ENCODE results near the gene RTN4RL1.

The RTN4RL1 gene

GRCh38 chr17:2048805-2049204 is 23.7 kb upstream of the RTN4RL1 start:
- Histone ChIP-seq H3K36me3 (replicated peaks) (no peaks in the 10 kb centered on the region; the same call in 1 of the 2 replicates), H3K4me1 (peaks cover 7% of the 10 kb centered on the region; the same call in 1 of the 2 replicates), H3K27me3 (ENCODE audit: low read depth) (peaks cover 16% of the 10 kb centered on the region), H3K9me3 (no peaks in the 10 kb centered on the region; the same call in 1 of the 2 replicates), H3K4me3 (no peak overlapping the region; the same call in 1 of the 2 replicates)
- no peak for DNase-seq (ENCODE audit: low spot score in 2 of 2)
- in situ Hi-C loops (cut with MboI; ENCODE audit: low sequenced_read_pairs) = loop anchor here (25.0 kb wide), 1 partner anchor 412 kb away; the partner anchor contains the start of genes RILP, SCARF1 and SLC43A2

DNA sequence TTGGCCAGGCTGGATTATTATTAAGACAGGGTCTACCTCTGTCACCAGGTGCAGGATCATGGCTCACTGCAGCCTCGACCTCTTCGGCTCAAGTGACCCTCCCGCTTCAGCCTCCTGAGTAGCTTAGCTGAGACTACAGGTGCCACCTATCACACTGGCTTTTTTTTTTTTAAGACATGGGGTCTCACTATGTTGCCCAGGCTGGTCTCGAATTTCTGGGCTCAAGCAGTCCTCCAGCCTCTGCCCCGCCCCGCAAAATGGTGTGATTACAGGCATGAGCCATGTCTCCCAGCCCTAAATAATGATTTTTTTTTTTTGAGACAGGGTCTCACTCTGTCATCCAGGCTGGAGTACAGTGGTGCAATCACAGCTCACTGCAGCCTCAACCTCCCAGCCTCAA is 22.5 kb upstream of the RTN4RL1 start:
- in situ Hi-C loops (cut with MboI; ENCODE audit: low sequenced_read_pairs) = loop anchor here (25.0 kb wide), 1 partner anchor 410 kb away; the partner anchor contains the start of genes RILP, SCARF1 and SLC43A2
- DNase-seq (ENCODE audit: low spot score in 2 of 2) = no peak
- Histone ChIP-seq H3K27me3 (ENCODE audit: low read depth) (peaks cover 14% of the 10 kb centered on the region), H3K4me3 (no peak overlapping the region), H3K9me3 (no peaks in the 10 kb centered on the region; the same call in 1 of the 2 replicates), H3K36me3 (replicated peaks) (peaks cover 11% of the 10 kb centered on the region), H3K4me1 (peaks cover 7% of the 10 kb centered on the region; the same call in 1 of the 2 replicates)

GRCh38 chr17:2044263-2044894 is 19.2 kb upstream of the RTN4RL1 start:
- no peak for DNase-seq (ENCODE audit: low spot score in 2 of 2)
- no peaks in the 10 kb centered on the region; the same call in 1 of the 2 replicates for H3K9me3 ChIP-seq
- in situ Hi-C loops (cut with MboI; ENCODE audit: low sequenced_read_pairs) = loop anchor here (25.0 kb wide), 1 partner anchor 407 kb away; the partner anchor contains the start of genes RILP, SCARF1 and SLC43A2
- H3K27me3 ChIP-seq (ENCODE audit: low read depth) = no peaks in the 10 kb centered on the region
- H3K4me1 ChIP-seq = peaks cover 8% of the 10 kb centered on the region; the same call in 1 of the 2 replicates
- H3K4me3 ChIP-seq = no peak overlapping the region
- peaks cover 18% of the 10 kb centered on the region for H3K36me3 ChIP-seq (replicated peaks)

DNA sequence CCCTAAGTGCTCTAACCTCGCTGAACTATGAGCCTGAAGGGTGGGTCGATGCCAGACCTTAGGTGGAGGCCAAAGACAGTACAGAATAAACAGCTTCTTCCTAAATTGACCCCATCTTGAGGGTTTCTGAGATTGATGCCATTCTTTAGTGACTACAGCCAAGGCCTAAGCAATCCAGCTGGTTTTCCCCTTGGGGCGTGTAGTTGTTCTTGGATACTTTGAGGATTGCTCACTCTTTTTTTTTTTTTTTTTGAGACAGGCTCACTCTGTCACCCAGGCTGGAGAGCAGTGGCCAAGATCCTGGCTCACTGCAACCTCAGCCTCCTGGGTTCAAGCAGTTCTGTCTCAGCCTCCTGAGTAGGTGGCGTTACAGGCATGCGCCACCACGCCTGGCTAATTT is 18.7 kb upstream of the RTN4RL1 start:
- H3K27me3 ChIP-seq (ENCODE audit: low read depth) = no peaks in the 10 kb centered on the region
- no peak for DNase-seq (ENCODE audit: low spot score in 2 of 2)
- peaks cover 5% of the 10 kb centered on the region; the same call in 1 of the 2 replicates for H3K4me1 ChIP-seq
- peaks cover 18% of the 10 kb centered on the region for H3K36me3 ChIP-seq (replicated peaks)
- in situ Hi-C loops (cut with MboI; ENCODE audit: low sequenced_read_pairs) = loop anchor here (25.0 kb wide), 1 partner anchor 406 kb away; the partner anchor contains the start of genes RILP, SCARF1 and SLC43A2
- no peaks in the 10 kb centered on the region for H3K9me3 ChIP-seq
- H3K4me3 ChIP-seq = no peak overlapping the region

- Histone ChIP-seq H3K27me3 (ENCODE audit: low read depth) (no peaks in the 10 kb centered on the region), H3K4me1 (peaks cover 5% of the 10 kb centered on the region; the same call in 1 of the 2 replicates), H3K36me3 (replicated peaks) (peaks cover 18% of the 10 kb centered on the region), H3K4me3 (peak overlapping the region; percentile 83), H3K9me3 (no peaks in the 10 kb centered on the region)
- DNase-seq (ENCODE audit: low spot score in 2 of 2) = no peak
- in situ Hi-C loops (cut with MboI; ENCODE audit: low sequenced_read_pairs) = loop anchor here (25.0 kb wide), 1 partner anchor 406 kb away; the partner anchor contains the start of genes RILP, SCARF1 and SLC43A2
Observed at GRCh38 chr17:2042933-2043332, 17.8 kb upstream of the RTN4RL1 start.

DNA sequence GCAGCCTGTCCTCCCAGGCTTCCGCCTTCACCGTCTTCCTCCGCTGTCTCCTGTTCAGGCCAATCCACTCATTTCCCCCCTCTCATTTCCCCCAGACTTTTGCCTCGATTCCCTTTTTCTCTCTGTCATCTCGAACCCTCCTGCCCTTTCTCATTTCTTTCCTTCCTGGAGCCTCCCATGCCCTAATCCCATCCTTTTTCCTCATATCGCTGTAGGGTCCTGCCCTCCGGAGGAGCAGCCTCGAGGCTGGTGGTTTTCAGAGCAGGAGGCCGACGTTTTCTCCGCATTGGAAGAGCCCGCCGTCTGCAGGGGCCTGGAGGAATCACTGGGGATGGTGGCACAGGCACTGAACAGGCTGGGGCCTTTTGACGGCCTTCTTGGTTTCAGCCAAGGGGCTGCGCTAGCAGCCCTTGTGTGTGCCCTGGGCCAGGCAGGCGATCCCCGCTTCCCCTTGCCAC is 17.3 kb upstream of the RTN4RL1 start:
- DNase-seq (ENCODE audit: low spot score in 2 of 2) = peak in 1 of 2 experiments; percentile 56
- Histone ChIP-seq H3K27me3 (ENCODE audit: low read depth) (no peaks in the 10 kb centered on the region), H3K4me1 (peaks cover 5% of the 10 kb centered on the region; the same call in 1 of the 2 replicates), H3K4me3 (peak overlapping the region; percentile 83), H3K36me3 (replicated peaks) (peaks cover 18% of the 10 kb centered on the region), H3K9me3 (no peaks in the 10 kb centered on the region)
- in situ Hi-C loops (cut with MboI; ENCODE audit: low sequenced_read_pairs) = loop anchor here (25.0 kb wide), 1 partner anchor 405 kb away; the partner anchor contains the start of genes RILP, SCARF1 and SLC43A2

GRCh38 chr17:2041561-2042389 is 16.6 kb upstream of the RTN4RL1 start, which contains the start of gene OVCA2:
TSS of gene OVCA2 (plus strand) at chr17:2042022. CDS start at chr17:2042048, 26 bp downstream.
- H3K36me3 ChIP-seq (replicated peaks) = peaks cover 18% of the 10 kb centered on the region

DNA sequence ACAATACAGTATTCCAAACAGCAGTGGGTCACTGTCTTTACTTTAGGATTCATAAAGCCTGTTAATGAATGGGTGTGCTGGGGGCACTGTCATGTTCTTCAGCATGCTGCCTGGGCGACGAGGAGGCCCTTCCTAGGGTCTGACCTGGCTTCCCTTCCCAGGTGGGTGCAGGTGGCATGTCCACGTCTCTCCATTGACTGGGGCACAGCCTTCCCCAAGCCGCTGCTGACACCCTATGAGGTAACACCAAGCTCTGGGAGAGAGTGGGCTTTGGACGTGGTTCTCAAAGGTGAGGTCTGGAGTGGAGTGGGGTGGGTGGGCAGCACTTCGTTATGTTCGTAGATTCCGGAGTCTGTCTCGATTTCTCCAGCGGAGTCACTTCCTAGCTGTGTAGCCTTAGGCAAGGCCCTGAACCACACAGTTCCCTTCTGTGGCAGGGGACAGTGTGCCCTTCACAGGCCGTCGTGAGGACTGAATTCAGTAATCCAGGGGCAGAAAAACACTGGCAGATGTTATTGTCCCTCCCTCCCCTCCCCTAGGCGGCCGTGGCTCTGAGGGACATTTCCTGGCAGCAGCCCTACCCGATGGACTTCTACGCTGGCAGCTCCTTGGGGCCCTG is 15.9 kb upstream of the RTN4RL1 start:
- Histone ChIP-seq H3K9me3 (no peaks in the 10 kb centered on the region), H3K27me3 (ENCODE audit: low read depth) (no peaks in the 10 kb centered on the region), H3K4me1 (peaks cover 5% of the 10 kb centered on the region; the same call in 1 of the 2 replicates), H3K36me3 (replicated peaks) (peaks cover 21% of the 10 kb centered on the region), H3K4me3 (peak overlapping the region; percentile 83)
- no peak for DNase-seq (ENCODE audit: low spot score in 2 of 2)
- in situ Hi-C loops (cut with MboI; ENCODE audit: low sequenced_read_pairs) = loop anchor here (25.0 kb wide), 1 partner anchor 404 kb away; the partner anchor contains the start of genes RILP, SCARF1 and SLC43A2

More at GRCh38 chr17:2041561-2042389, 16.6 kb upstream of the RTN4RL1 start, which contains the start of gene OVCA2:
- H3K4me3 ChIP-seq = peak within 1 kb of the TSS; percentile 83
- peak; percentile 92 to 98 for DNase-seq (ENCODE audit: low spot score in 2 of 2)
- H3K27me3 ChIP-seq (ENCODE audit: low read depth) = no peaks in the 10 kb centered on the region
- no peaks in the 10 kb centered on the region for H3K9me3 ChIP-seq
- peaks cover 5% of the 10 kb centered on the region; the same call in 1 of the 2 replicates for H3K4me1 ChIP-seq
- in situ Hi-C loops (cut with MboI; ENCODE audit: low sequenced_read_pairs) = loop anchor here (25.0 kb wide), 1 partner anchor 404 kb away; the partner anchor contains the start of genes RILP, SCARF1 and SLC43A2

DNA sequence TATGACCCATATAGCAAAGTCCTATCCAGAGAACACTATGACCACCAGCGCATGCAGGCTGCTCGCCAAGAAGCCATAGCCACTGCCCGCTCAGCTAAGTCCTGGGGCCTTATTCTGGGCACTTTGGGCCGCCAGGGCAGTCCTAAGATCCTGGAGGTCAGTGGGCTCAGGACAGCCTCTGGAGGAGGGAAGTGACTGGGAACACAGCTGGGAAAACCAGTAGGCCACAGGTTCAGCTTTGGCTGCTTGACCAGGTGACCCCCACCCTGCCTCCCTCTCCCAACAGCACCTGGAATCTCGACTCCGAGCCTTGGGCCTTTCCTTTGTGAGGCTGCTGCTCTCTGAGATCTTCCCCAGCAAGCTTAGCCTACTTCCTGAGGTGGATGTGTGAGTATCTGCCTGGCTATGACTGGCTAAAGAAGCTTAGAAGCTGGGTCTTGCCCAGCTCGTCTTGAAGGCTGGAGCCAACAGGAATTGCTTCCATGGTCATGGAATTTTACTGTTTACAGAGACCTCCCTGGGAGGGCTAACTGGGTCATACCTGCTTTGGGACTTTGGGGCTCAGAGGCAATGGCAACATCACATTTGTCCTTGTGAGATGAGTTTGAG is 15.2 kb upstream of the RTN4RL1 start:
- in situ Hi-C loops (cut with MboI; ENCODE audit: low sequenced_read_pairs) = loop anchor here (25.0 kb wide), 1 partner anchor 403 kb away; the partner anchor contains the start of genes RILP, SCARF1 and SLC43A2
- DNase-seq (ENCODE audit: low spot score in 2 of 2) = no peak
- H3K4me1 ChIP-seq = peaks cover 5% of the 10 kb centered on the region; the same call in 1 of the 2 replicates
- no peaks in the 10 kb centered on the region for H3K9me3 ChIP-seq
- H3K4me3 ChIP-seq = no peak overlapping the region
- peaks cover 24% of the 10 kb centered on the region for H3K36me3 ChIP-seq (replicated peaks)
- no peaks in the 10 kb centered on the region for H3K27me3 ChIP-seq (ENCODE audit: low read depth)

- in situ Hi-C loops (cut with MboI; ENCODE audit: low sequenced_read_pairs) = loop anchor here (10.0 to 25.0 kb wide), 2 partner anchors 322 to 400 kb away; partner anchors contain the start of genes RILP, SCARF1, SLC43A2 and TLCD2
- DNase-seq (ENCODE audit: low spot score in 2 of 2) = no peak
- H3K36me3 ChIP-seq (replicated peaks) = peaks cover 8% of the 10 kb centered on the region
Observed at GRCh38 chr17:2037155-2037554, 12.0 kb upstream of the RTN4RL1 start.

GRCh38 chr17:2035541-2036488 is 10.7 kb upstream of the RTN4RL1 start:
- Histone ChIP-seq H3K4me1 (peaks cover 4% of the 10 kb centered on the region), H3K9me3 (no peaks in the 10 kb centered on the region), H3K27me3 (ENCODE audit: low read depth) (no peaks in the 10 kb centered on the region), H3K36me3 (replicated peaks) (peaks cover 6% of the 10 kb centered on the region), H3K4me3 (no peak overlapping the region)
- in situ Hi-C loops (cut with MboI; ENCODE audit: low sequenced_read_pairs) = loop anchor here (10.0 to 25.0 kb wide), 2 partner anchors 321 to 399 kb away; partner anchors contain the start of genes RILP, SCARF1, SLC43A2 and TLCD2
- no peak for DNase-seq (ENCODE audit: low spot score in 2 of 2)

More at GRCh38 chr17:2037155-2037554, 12.0 kb upstream of the RTN4RL1 start:
- peaks cover 5% of the 10 kb centered on the region; the same call in 1 of the 2 replicates for H3K4me1 ChIP-seq
- H3K9me3 ChIP-seq = no peaks in the 10 kb centered on the region
- H3K27me3 ChIP-seq (ENCODE audit: low read depth) = no peaks in the 10 kb centered on the region
- no peak overlapping the region for H3K4me3 ChIP-seq

Measured in HAP-1 (cell line).